Endothelial cell of umbilical vein (primary cell): ENCODE data around the gene MYO16. TPM values are rescaled to one million over a fixed set of nuclear protein-coding genes. Genes with fewer than 3 reads are reported as not detected.

ENCODE experiments used
- BruUV-seq: library from RNA; stranded (reverse); fragments of 400-500 nt; replicated peaks from 2 replicates; lab custom pipeline; 2021; lab: Mats Ljungman, UMichigan
- CTCF ChIA-PET: fragments of 300-600, 350-600 bp; sonication (Branson Sonifier 250); formaldehyde crosslinking; loops from one replicate; lab custom pipeline; 2021; ENCODE audit warnings: antibody characterized with exemption, inconsistent platforms; lab: Charles Lee
- POLR2A ChIA-PET: fragments of 300-600, 350-600 bp; sonication (Branson Sonifier 250); formaldehyde crosslinking; loops from one replicate; lab custom pipeline; 2021; ENCODE audit warnings: antibody characterized with exemption, inconsistent platforms; lab: Charles Lee
- DNase-seq: peaks from one replicate; pipeline ENCODE4 v3.0.0-alpha.2; 2011; ENCODE audit warnings: low read depth, low spot score
- FAIRE-seq: peaks from 2 replicates; lab custom pipeline; 2011; peaks lifted over from hg19 to GRCh38; lab: Jason Lieb, UNC
- H2AFZ ChIP-seq: 2 replicates; pipeline ENCODE4 v1.6.0; 2012; ENCODE audit warnings: low read depth, low read length, control low read depth, inconsistent platforms
- H3K27ac ChIP-seq: 2 replicates; pipeline ENCODE4 v1.5.1; 2011; ENCODE audit warnings: low read depth, mild to moderate bottlenecking, control low read depth, low read length, moderate library complexity; ENCODE audit not compliant: insufficient read depth
- H3K27me3 ChIP-seq, 2 experiments: 2 replicates each; pipeline versions ENCODE4 v1.6.0 to v1.6.1; 2011; ENCODE audit warnings: low read length in 2 of 2, mixed read lengths in 1 of 2; ENCODE audit not compliant: control insufficient read depth in 2 of 2, insufficient read depth in 2 of 2
- H3K36me3 ChIP-seq, 2 experiments: 2 replicates in 1 of 2; 3 replicates in 1 of 2; pipeline ENCODE4 v1.5.1; 2011; ENCODE audit warnings: low read length in 2 of 2, mild to moderate bottlenecking in 1 of 2, moderate library complexity in 1 of 2; ENCODE audit not compliant: control insufficient read depth in 2 of 2, insufficient read depth in 2 of 2; ENCODE audit errors: extremely low read depth in 1 of 2
- H3K4me1 ChIP-seq: 3 replicates; pipeline ENCODE4 v1.5.1; 2011; ENCODE audit warnings: mild to moderate bottlenecking, low read length; ENCODE audit not compliant: control insufficient read depth, insufficient read depth; ENCODE audit errors: extremely low read depth
- H3K4me2 ChIP-seq: 2 replicates; pipeline ENCODE4 v1.6.1; 2011; ENCODE audit warnings: low read length, control low read depth, mixed read lengths; ENCODE audit not compliant: insufficient read depth
- H3K4me3 ChIP-seq, 3 experiments: fragments of 200-600 bp in 1 of 3; sonication (generic), shearing (Covaris generic) in 1 of 3; replicated peaks in 1 of 3; 2 replicates each; pipeline ENCODE4 v1.5.1; 2011 to 2016; ENCODE audit warnings: control low read depth in 3 of 3, low read length in 3 of 3, mild to moderate bottlenecking in 2 of 3, inconsistent platforms in 1 of 3, low read depth in 1 of 3, moderate library complexity in 1 of 3; ENCODE audit not compliant: insufficient read depth in 1 of 3
- H3K79me2 ChIP-seq: 2 replicates; pipeline ENCODE4 v1.6.0; 2012; ENCODE audit warnings: low read length, inconsistent platforms; ENCODE audit not compliant: control insufficient read depth, insufficient read depth
- H3K9ac ChIP-seq: replicated peaks from 2 replicates; pipeline ENCODE3; 2011; ENCODE audit warnings: low read length, control low read depth; ENCODE audit not compliant: insufficient read depth; ENCODE audit errors: extremely low read depth
- H3K9me1 ChIP-seq: replicated peaks from 3 replicates; pipeline ENCODE4 v1.6.0; 2011; ENCODE audit warnings: mild to moderate bottlenecking, low read length; ENCODE audit not compliant: control insufficient read depth, insufficient read depth; ENCODE audit errors: extremely low read depth
- H3K9me3 ChIP-seq: replicated peaks from 2 replicates; pipeline ENCODE4 v1.5.1; 2012; ENCODE audit warnings: low read length, inconsistent platforms; ENCODE audit not compliant: control insufficient read depth, insufficient read depth
- H4K20me1 ChIP-seq: replicated peaks from 2 replicates; pipeline ENCODE3; 2011; ENCODE audit warnings: mild to moderate bottlenecking, low read length; ENCODE audit not compliant: control insufficient read depth, insufficient read depth; ENCODE audit errors: extremely low read depth
- CTCF ChIP-seq, 2 donors: IDR thresholded peaks; 1 replicate in 1 of 2; 2 replicates in 1 of 2; pipeline ENCODE4 v1.5.1; 2011; ENCODE audit warnings: low read length in 2 of 2, mild to moderate bottlenecking in 2 of 2, moderate library complexity in 2 of 2, control low read depth in 1 of 2, inconsistent platforms in 1 of 2, low read depth in 1 of 2; ENCODE audit not compliant: insufficient read depth in 1 of 2; ENCODE audit errors: extremely low read depth in 1 of 2
- EZH2 ChIP-seq: IDR thresholded peaks from 2 replicates; pipeline ENCODE4 v1.6.1; 2012; ENCODE audit warnings: borderline replicate concordance, low read depth, mild to moderate bottlenecking, moderate library complexity, low read length, inconsistent platforms; ENCODE audit not compliant: severe bottlenecking
- FOS ChIP-seq: IDR thresholded peaks from 2 replicates; pipeline ENCODE4 v1.6.1; 2011; ENCODE audit warnings: mild to moderate bottlenecking, low read length, moderate library complexity, borderline replicate concordance; ENCODE audit not compliant: insufficient read depth
- GATA2 ChIP-seq: IDR thresholded peaks from 2 replicates; pipeline ENCODE4 v1.7.0; 2011; ENCODE audit warnings: low read depth, mild to moderate bottlenecking, moderate library complexity, mixed read lengths, low read length; ENCODE audit not compliant: insufficient read length, insufficient read depth
- JUN ChIP-seq: IDR thresholded peaks from 2 replicates; pipeline ENCODE4 v1.6.1; 2011; ENCODE audit warnings: borderline replicate concordance, low read depth; ENCODE audit not compliant: insufficient read length, insufficient read depth
- MAX ChIP-seq: IDR thresholded peaks from 2 replicates; pipeline ENCODE4 v1.6.1; 2011; ENCODE audit not compliant: insufficient read depth, insufficient read length
- MYC ChIP-seq: IDR thresholded peaks from one replicate; pipeline ENCODE4 v1.6.1; 2011; ENCODE audit warnings: mild to moderate bottlenecking, low read depth, low read length
- POLR2A ChIP-seq: IDR thresholded peaks from 2 replicates; pipeline ENCODE4 v1.6.1; 2012; ENCODE audit warnings: low read depth, mild to moderate bottlenecking, control low read depth, low read length
- dilution Hi-C: fragments of 300-500 bp; cut with MboI; formaldehyde crosslinking; loops from one replicate; pipeline ENCODE4 v1.15.0; 2019; ENCODE audit warnings: low sequenced_read_pairs; ENCODE audit not compliant: extremely low pct_ligation_motif_present
- intact Hi-C: fragments of 100-400 bp; cut with micrococcal nuclease; formaldehyde crosslinking; loops from one replicate; pipeline ENCODE4 v1.10.0; 2022
- polyA plus RNA-seq, 4 experiments: library from polyadenylated mRNA; depleted of rRNA in 3 of 4; stranded (reverse) in 3 of 4; unstranded in 1 of 4; fragments of >200 nt; gene quantifications; 2 replicates each; pipeline versions ENCODE4 v1.2.1 to v1.2.3, GENCODE V29; 2011 to 2012; ENCODE audit warnings: missing spikeins in 1 of 4
- total RNA-seq: library from RNA; stranded (reverse); gene quantifications from 2 replicates; pipeline ENCODE4 v1.2.3, GENCODE V29; 2021

The MYO16 gene
- total and polyA plus RNA-seq, 2 donors (not counting 3 experiments of a cell fraction or from before 2014, with no cell fraction given), result 0.03 to 0.04 TPM

GRCh38 chr13:108621462-108621861, 7.9 kb upstream of the MYO16 start:
- no peaks in the 10 kb centered on the region for H3K27me3 ChIP-seq
- no peak for DNase-seq
- H3K36me3 ChIP-seq, result no peaks in the 10 kb centered on the region
- ChIA-PET POLR2A (no interaction called here), CTCF (no interaction called here)
- no peaks in the 10 kb centered on the region for H4K20me1 ChIP-seq
- H3K4me3 ChIP-seq, result no peak overlapping the region
- H3K27ac ChIP-seq, result no peak overlapping the region
- peaks cover 9% of the 10 kb centered on the region for H3K9me3 ChIP-seq
- BruUV-seq, result no TSS peak
- TF ChIP-seq POLR2A (no peak), JUN (no peak), GATA2 (no peak), MAX (no peak), CTCF (IDR thresholded peaks at IDR 0.05; ENCODE audit: extremely low read depth in 1 of 2, insufficient read depth in 1 of 2, low read depth in 1 of 2, low read length in 2 of 2) (no peak), FOS (no peak), EZH2 (no peak), MYC (no peak)
- H3K79me2 ChIP-seq, result no peaks in the 10 kb centered on the region
- no peak for FAIRE-seq
- intact Hi-C loops, result no loop called here
- no peak overlapping the region for H3K4me2 ChIP-seq
- dilution Hi-C loops, result no loop called here
- H3K9me1 ChIP-seq, result no peaks in the 10 kb centered on the region
- H3K9ac ChIP-seq, result no peak overlapping the region
- no peak overlapping the region for H2AFZ ChIP-seq
- H3K4me1 ChIP-seq, result no peaks in the 10 kb centered on the region
